H1 (cell line): ENCODE results near the gene NR1H3. TPM values are rescaled to one million over a fixed set of nuclear protein-coding genes. Genes with fewer than 3 reads are reported as not detected.

ENCODE experiments used
- CBX5 ChIP-seq: fragments of 300-800, 300-1000 bp; sonication (generic); IDR thresholded peaks from 2 replicates; pipeline ENCODE4 v1.7.1; 2016; ENCODE audit warnings: antibody characterized with exemption, low read length, low read depth
- CHD1 ChIP-seq: IDR thresholded peaks from 2 replicates; pipeline ENCODE4 v1.6.1; 2012; ENCODE audit warnings: low read depth, low read length, improper control_type of control experiment
- HDAC2 ChIP-seq, 2 experiments: fragments of 300-600 bp in 1 of 2; sonication (generic) in 1 of 2; IDR thresholded peaks; 2 replicates each; pipeline ENCODE4 v1.6.1; 2011 to 2012; ENCODE audit warnings: low read depth in 2 of 2, low read length in 2 of 2, mild to moderate bottlenecking in 2 of 2, moderate library complexity in 2 of 2, borderline replicate concordance in 1 of 2, inconsistent platforms in 1 of 2
- JUN ChIP-seq: IDR thresholded peaks from 2 replicates; pipeline ENCODE4 v1.6.1; 2011; ENCODE audit warnings: low read depth, mild to moderate bottlenecking, improper control_type of control experiment, low read length
- KDM4A ChIP-seq: IDR thresholded peaks from one replicate; pipeline ENCODE4 v1.7.1; 2012; ENCODE audit warnings: low read depth, mild to moderate bottlenecking, moderate library complexity, low read length, inconsistent platforms; ENCODE audit not compliant: severe bottlenecking
- NANOG ChIP-seq: IDR thresholded peaks from 2 replicates; pipeline ENCODE4 v1.6.1; 2011; ENCODE audit warnings: low read length, low read depth, mild to moderate bottlenecking, inconsistent platforms; ENCODE audit not compliant: insufficient read depth, poor library complexity, severe bottlenecking
- POLR2AphosphoS5 ChIP-seq: IDR thresholded peaks from 2 replicates; pipeline ENCODE4 v1.6.1; 2011; ENCODE audit warnings: low read depth, low read length
- POU5F1 ChIP-seq: IDR thresholded peaks from 2 replicates; pipeline ENCODE4 v1.6.1; 2011; ENCODE audit warnings: low read depth, mild to moderate bottlenecking, low read length, moderate library complexity
- RFX5 ChIP-seq: IDR thresholded peaks from 2 replicates; pipeline ENCODE4 v1.6.1; 2011; ENCODE audit warnings: low read depth, low read length, improper control_type of control experiment, borderline replicate concordance
- SIN3A ChIP-seq, 2 experiments: IDR thresholded peaks in 1 of 2; conservative IDR thresholded peaks in 1 of 2; 2 replicates each; pipeline ENCODE4 v1.6.1; 2011 to 2012; ENCODE audit warnings: low read length in 2 of 2, improper control_type of control experiment in 1 of 2, low read depth in 1 of 2, mild to moderate bottlenecking in 1 of 2
- SIRT6 ChIP-seq: IDR thresholded peaks from one replicate; pipeline ENCODE4 v1.7.1; 2012; ENCODE audit warnings: low read length, inconsistent platforms
- SP2 ChIP-seq: IDR thresholded peaks from 2 replicates; pipeline ENCODE4 v1.6.1; 2012; ENCODE audit warnings: mild to moderate bottlenecking, low read length, inconsistent platforms
- TAF7 ChIP-seq: optimal IDR thresholded peaks from 2 replicates; pipeline ENCODE3; 2011; ENCODE audit warnings: low read depth, mild to moderate bottlenecking, inconsistent platforms, low read length, moderate library complexity, borderline replicate concordance
- TBP ChIP-seq: IDR thresholded peaks from 2 replicates; pipeline ENCODE4 v1.6.1; 2011; ENCODE audit warnings: low read depth, low read length, improper control_type of control experiment
- TEAD4 ChIP-seq: IDR thresholded peaks from 2 replicates; pipeline ENCODE4 v1.6.1; 2012; ENCODE audit warnings: low read depth, low read length, inconsistent platforms, mixed read lengths
- polyA plus RNA-seq, 7 experiments: library from polyadenylated mRNA; depleted of rRNA in 3 of 7; stranded (reverse) in 5 of 7; unstranded in 2 of 7; fragments of >200 nt in 5 of 7; fragments of 200-250 nt in 2 of 7; gene quantifications; 1 replicate in 5 of 7; 2 replicates in 1 of 7; 4 replicates in 1 of 7; pipeline versions ENCODE4 v1.2.1 to v1.2.3, GENCODE V29; 2011 to 2013; ENCODE audit warnings: missing spikeins in 2 of 7, mixed read lengths in 2 of 7
- total RNA-seq: library from RNA; stranded (reverse); fragmentation: NEBNext Ultra II Directional; extraction: Animal tissue kit (Norgen Biotek cat#: 25700); gene quantifications from 2 replicates; pipeline ENCODE4 v1.2.1, GENCODE V29; 2021
- TF ChIP-seq, protein P1 (sequence below): IDR thresholded peaks from 2 replicates; pipeline ENCODE4 v1.6.1; 2012; ENCODE audit warnings: low read length, inconsistent platforms

NR1H3 gene
- total and polyA plus RNA-seq, 2 of the 8 experiments (the other 6 are each of a cell fraction or from before 2014, with no cell fraction given): 19.9 to 42.1 TPM

DNA sequence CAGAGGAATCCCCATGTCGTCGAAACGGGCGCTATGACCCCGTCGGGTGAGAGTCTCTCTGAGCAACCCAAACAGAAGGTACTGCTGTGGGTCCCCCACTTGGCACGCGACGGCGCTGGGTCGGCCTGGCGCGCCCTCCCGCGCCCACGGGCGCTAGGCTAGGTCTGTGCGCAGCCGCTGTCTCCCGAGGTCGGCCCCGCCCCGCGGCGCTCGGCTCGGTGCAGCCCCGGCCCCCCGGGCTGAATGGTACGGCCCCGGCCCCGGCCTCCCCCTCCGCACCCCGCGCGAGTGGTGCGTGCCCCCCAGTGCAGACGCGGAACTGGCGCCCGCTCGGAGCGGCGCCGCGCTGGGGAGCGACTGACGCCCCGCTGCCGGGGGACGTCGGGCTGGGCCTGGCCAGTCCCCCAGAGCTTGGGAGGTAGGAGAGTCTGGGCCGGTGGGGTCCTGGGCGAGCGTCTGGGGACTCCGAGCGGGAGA lies 12.1 kb downstream of the NR1H3 start, which contains the start of gene MADD (continued):
- TF ChIP-seq, protein P1, sequence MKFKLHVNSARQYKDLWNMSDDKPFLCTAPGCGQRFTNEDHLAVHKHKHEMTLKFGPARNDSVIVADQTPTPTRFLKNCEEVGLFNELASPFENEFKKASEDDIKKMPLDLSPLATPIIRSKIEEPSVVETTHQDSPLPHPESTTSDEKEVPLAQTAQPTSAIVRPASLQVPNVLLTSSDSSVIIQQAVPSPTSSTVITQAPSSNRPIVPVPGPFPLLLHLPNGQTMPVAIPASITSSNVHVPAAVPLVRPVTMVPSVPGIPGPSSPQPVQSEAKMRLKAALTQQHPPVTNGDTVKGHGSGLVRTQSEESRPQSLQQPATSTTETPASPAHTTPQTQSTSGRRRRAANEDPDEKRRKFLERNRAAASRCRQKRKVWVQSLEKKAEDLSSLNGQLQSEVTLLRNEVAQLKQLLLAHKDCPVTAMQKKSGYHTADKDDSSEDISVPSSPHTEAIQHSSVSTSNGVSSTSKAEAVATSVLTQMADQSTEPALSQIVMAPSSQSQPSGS: no peak
- TF ChIP-seq POU5F1: no peak
- TF ChIP-seq CHD1: 0 out of 2 replicates have a peak, but pooled peaks have one; percentile 26
- TF ChIP-seq HDAC2 (IDR thresholded peaks at IDR 0.05; ENCODE audit: borderline replicate concordance in 1 of 2, low read depth in 2 of 2, low read length in 2 of 2): no peak
- TF ChIP-seq CBX5: no peak
- no peak for TF ChIP-seq RFX5
- no peak for TF ChIP-seq SP2
- no peak for TF ChIP-seq TAF7
- no peak for TF ChIP-seq KDM4A
- no peak for TF ChIP-seq SIRT6
- TF ChIP-seq NANOG: no peak
- TF ChIP-seq TEAD4: no peak
- TF ChIP-seq POLR2AphosphoS5: no peak
- 0 out of 4 replicates have a peak, but pooled peaks of 1 of the 2 experiments have one; percentile 21 for TF ChIP-seq SIN3A (conservative IDR thresholded peaks at IDR 0.05 in 1 of 2, IDR thresholded peaks at IDR 0.05 in 1 of 2; ENCODE audit: low read depth in 1 of 2, low read length in 2 of 2)
- no peak for TF ChIP-seq JUN
- 0 out of 2 replicates have a peak, but pooled peaks have one; percentile 12 for TF ChIP-seq TBP
